ENCODE measurements around the gene TMEM26. TPM values are rescaled to one million over a fixed set of nuclear protein-coding genes. Genes with fewer than 3 reads are reported as not detected.

TMEM26 gene
- total and polyA plus RNA-seq, 2 of the 8 experiments (the other 6 are each of a cell fraction or from before 2014, with no cell fraction given): 1.6 to 2.8 TPM

DNA sequence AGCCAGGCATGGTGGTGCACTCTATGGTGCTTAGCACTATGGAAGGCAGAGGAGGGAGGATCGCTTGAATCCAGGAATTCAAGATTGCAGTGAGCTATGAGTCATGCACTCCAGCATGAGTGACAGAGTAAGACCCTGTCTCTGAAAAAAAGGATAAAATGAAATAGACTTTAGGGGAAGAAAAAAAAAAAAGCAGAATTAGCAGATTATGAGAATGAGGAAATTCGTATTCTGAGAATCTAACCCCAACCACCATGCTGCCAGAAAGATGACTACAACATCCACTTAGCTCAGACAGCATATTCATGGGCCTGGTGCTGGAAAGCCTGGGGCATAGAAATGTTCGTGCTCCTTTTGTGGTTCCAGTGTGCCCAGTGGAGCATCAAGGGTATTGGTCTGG, 63.3 kb downstream of the TMEM26 start:
- Histone ChIP-seq H3K18ac (ENCODE audit: extremely low read depth, low read length) (no peak overlapping the region), H3K27me3 (replicated peaks in 1 of 4; ENCODE audit: control insufficient read depth in 3 of 4, extremely low read depth in 1 of 4, insufficient read depth in 3 of 4, low read length in 3 of 4) (peaks cover 0 to 1% (median 0%) of the 10 kb centered on the region in 4 experiments; a peak in 1 of 7 replicates), H4K8ac (ENCODE audit: extremely low read depth, insufficient read depth, low read length) (no peak overlapping the region), H2BK15ac (ENCODE audit: low read length) (no peak overlapping the region), H3K79me2 (ENCODE audit: control insufficient read depth in 1 of 2, insufficient read depth in 2 of 2, low read length in 2 of 2) (no peaks in the 10 kb centered on the region), H3K79me1 (ENCODE audit: low read depth, low read length) (no peaks in the 10 kb centered on the region), H3K56ac (replicated peaks; ENCODE audit: insufficient read length, low read depth, low read length) (no peak overlapping the region), H2BK120ac (replicated peaks; ENCODE audit: low read depth, low read length) (no peak overlapping the region), H3K9ac (replicated peaks in 1 of 4; ENCODE audit: extremely low read depth in 1 of 4, low read depth in 3 of 4, low read length in 3 of 4) (no peak overlapping the region), H2BK20ac (ENCODE audit: low read length) (no peak overlapping the region), H3K9me3 (ENCODE audit: insufficient read depth in 2 of 2, low read depth in 1 of 2, low read length in 1 of 2) (no peaks in the 10 kb centered on the region), H3K23ac (ENCODE audit: insufficient read length) (no peak overlapping the region), H3K4me3 (ENCODE audit: extremely low read depth in 1 of 4, insufficient read depth in 2 of 4, low read depth in 3 of 4, low read length in 4 of 4) (no peak overlapping the region), H4K20me1 (replicated peaks in 1 of 2; ENCODE audit: control insufficient read depth in 1 of 2, insufficient read depth in 2 of 2, low read length in 2 of 2) (no peaks in the 10 kb centered on the region), H3K36me3 (ENCODE audit: control insufficient read depth in 2 of 4, insufficient read depth in 4 of 4, low read length in 3 of 4) (no peaks in the 10 kb centered on the region), H4K5ac (ENCODE audit: insufficient read length, low read depth, low read length) (no peak overlapping the region), H3K4me2 (ENCODE audit: insufficient read depth in 1 of 2, low read depth in 2 of 2, low read length in 2 of 2) (no peak overlapping the region), H3K23me2 (ENCODE audit: low read depth, low read length) (no peaks in the 10 kb centered on the region), H2BK12ac (ENCODE audit: low read depth, low read length) (no peak overlapping the region), H4K91ac (replicated peaks; ENCODE audit: insufficient read length, low read length) (no peak overlapping the region), H2AFZ (ENCODE audit: low read length) (no peak overlapping the region), H3K14ac (ENCODE audit: insufficient read length) (no peak overlapping the region), H3K4ac (replicated peaks; ENCODE audit: insufficient read length, low read depth, low read length) (no peak overlapping the region), H2BK5ac (ENCODE audit: low read depth, low read length) (no peak overlapping the region), H3K27ac (ENCODE audit: low read depth, low read length) (no peak overlapping the region), H2AK5ac (ENCODE audit: low read depth, low read length) (no peak overlapping the region), H3K4me1 (replicated peaks in 1 of 4; ENCODE audit: control insufficient read depth in 3 of 4, insufficient read depth in 4 of 4, low read length in 3 of 4) (no peaks in the 10 kb centered on the region)
- no peak for FAIRE-seq
- 94% methylated on average over 3 of the region's 3 CpGs; no CpG with 5 or more reads in 1 of the 2 experiments for WGBS, 2 experiments (ENCODE audit: extremely low coverage in 1 of 2, insufficient coverage in 1 of 2, insufficient read length in 1 of 2, insufficient replicate concordance in 2 of 2, low coverage in 1 of 2, low lambda C conversion rate in 2 of 2, missing lambda C conversion rate in 1 of 2)
- CTCF ChIA-PET (ENCODE audit: partially characterized antibody): interaction anchor here (0.6 kb wide), 1 partner anchor 254 kb away, joined by 3 read pairs; no protein-coding TSS in a partner anchor
- no peak for TF ChIP-seq ZNF274 (IDR thresholded peaks at IDR 0.05; ENCODE audit: borderline replicate concordance, extremely low read depth, low read length)
- TF ChIP-seq SP2 (IDR thresholded peaks at IDR 0.05; ENCODE audit: low read length): no peak
- TF ChIP-seq, protein P1, sequence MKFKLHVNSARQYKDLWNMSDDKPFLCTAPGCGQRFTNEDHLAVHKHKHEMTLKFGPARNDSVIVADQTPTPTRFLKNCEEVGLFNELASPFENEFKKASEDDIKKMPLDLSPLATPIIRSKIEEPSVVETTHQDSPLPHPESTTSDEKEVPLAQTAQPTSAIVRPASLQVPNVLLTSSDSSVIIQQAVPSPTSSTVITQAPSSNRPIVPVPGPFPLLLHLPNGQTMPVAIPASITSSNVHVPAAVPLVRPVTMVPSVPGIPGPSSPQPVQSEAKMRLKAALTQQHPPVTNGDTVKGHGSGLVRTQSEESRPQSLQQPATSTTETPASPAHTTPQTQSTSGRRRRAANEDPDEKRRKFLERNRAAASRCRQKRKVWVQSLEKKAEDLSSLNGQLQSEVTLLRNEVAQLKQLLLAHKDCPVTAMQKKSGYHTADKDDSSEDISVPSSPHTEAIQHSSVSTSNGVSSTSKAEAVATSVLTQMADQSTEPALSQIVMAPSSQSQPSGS (IDR thresholded peaks at IDR 0.05; ENCODE audit: low read length): no peak
- TF ChIP-seq KDM4A (IDR thresholded peaks at IDR 0.05; ENCODE audit: low read depth, low read length, severe bottlenecking): no peak
- no peak for TF ChIP-seq SAP30 (IDR thresholded peaks at IDR 0.05; ENCODE audit: insufficient read depth, insufficient replicate concordance, low read length)
- no peak for TF ChIP-seq NRF1 (IDR thresholded peaks at IDR 0.05; ENCODE audit: low read depth, low read length)
- TF ChIP-seq POU5F1 (IDR thresholded peaks at IDR 0.05; ENCODE audit: low read depth, low read length): no peak
- TF ChIP-seq BACH1 (IDR thresholded peaks at IDR 0.05; ENCODE audit: low read length): no peak
- no peak for TF ChIP-seq CBX5 (IDR thresholded peaks at IDR 0.05; ENCODE audit: low read depth, low read length)
- POLR2A ChIA-PET (ENCODE audit: partially characterized antibody): interaction anchor here (0.7 kb wide), 1 partner anchor 12 kb away, joined by 3 read pairs; no protein-coding TSS in a partner anchor
- DNase-seq (ENCODE audit: low read depth in 1 of 2, low spot score in 2 of 2): no peak
